Measurements from ENCODE around the gene EFNA5.
"Not testable (repeated sequence)": the region's sequence is repeated elsewhere in the genome, so short reads cannot be mapped to it uniquely, and the experiment has no call there.

The EFNA5 gene

DNA sequence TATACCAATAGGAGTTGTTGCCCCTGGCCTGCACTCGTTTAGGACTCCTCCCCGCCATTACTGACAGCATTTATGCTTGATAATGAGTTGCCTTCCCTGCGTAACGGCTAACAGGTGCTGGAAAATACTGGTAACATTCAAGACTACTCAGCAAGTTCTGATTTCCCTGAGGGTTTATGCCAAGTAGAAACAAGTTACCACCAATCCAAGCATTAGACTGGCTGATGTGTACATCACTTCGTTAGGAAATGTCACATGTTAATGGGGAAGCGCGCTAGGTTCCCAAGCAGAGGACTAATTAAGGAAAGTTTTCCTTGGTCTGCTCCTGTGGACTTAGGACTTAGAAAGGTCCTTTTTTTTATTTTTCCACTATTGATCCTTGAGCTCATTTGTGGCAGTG, 302.1 kb downstream of the EFNA5 start:
- no peak for DNase-seq (ENCODE audit: low read depth)

DNA sequence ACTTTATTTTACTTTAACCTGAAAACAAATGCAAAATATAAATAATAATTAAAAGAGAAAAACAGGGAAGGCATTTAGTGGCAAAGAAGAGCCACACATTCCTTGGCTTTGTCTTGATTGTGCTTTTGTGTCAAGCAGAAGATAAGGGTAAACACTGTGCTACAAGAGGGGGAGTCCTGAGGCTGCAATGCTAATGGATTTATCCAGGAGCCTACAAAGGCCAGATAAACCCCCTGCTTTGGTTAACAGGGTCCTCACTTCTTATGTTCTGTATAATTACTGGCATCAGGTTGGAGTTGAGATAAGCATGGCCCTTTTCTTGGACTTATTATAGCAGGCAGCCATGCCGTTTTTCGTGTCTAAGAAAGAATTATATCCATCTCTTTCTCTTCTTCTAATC, 302.8 kb downstream of the EFNA5 start:
- no peak for DNase-seq (ENCODE audit: low read depth)

DNA sequence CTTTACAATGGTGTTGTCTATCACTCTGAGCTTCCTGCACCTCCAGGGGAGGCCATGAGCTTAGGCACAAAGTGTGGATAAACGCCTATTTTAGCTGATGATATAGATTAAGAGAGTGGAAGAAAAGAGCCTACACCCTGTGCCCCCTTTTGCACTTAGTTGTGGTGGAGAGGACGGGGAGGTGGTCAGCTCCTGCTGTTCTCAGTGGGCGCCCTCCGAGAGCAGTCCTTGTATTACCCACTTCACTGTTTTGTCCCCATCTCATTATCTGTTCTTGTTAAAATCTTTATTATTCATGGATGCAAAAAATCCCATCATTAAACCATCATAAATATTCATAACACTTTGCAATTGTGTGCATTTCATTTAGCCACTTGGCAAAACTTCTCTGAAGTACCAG, 303.3 kb downstream of the EFNA5 start:
- DNase-seq (ENCODE audit: low read depth) = no peak

DNA sequence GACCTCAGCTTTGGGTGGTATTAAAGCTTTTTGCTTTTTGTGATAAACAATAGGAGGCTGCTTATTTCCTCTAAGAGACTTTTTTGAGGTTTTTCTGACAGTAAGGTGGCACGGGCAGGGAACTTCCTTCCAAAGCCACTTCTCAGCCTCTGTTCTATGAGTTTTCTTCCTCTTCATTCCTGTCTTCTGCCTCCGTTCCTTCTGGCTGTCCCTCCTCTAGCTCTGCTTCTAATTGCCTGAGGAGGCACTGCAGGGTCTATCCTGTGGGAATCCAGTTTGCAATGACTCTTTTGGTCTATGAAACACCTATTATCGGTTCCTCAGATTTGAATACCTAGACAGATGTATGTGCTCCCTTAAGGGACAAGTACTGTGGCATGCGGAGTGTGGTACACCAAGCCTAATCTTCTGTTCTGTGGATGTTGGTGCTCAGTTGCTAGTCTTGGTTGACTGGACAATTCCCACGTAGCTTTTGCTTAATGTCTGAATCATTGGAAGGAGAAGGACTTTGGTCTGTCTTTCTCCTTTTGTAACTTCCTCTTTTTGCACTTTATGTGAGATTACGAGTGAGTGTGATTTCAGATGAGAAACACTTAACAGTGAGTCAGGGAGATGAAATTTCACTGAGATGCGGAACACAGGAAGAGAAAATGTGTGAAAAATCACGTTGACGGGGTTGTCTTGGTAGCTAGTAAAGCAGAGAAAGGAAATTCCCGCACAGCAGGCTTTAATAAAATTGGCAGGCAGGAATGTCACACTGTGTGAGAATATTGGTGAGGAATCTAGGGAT, 305.2 kb downstream of the EFNA5 start:
- no peak for DNase-seq (ENCODE audit: low read depth)

DNA sequence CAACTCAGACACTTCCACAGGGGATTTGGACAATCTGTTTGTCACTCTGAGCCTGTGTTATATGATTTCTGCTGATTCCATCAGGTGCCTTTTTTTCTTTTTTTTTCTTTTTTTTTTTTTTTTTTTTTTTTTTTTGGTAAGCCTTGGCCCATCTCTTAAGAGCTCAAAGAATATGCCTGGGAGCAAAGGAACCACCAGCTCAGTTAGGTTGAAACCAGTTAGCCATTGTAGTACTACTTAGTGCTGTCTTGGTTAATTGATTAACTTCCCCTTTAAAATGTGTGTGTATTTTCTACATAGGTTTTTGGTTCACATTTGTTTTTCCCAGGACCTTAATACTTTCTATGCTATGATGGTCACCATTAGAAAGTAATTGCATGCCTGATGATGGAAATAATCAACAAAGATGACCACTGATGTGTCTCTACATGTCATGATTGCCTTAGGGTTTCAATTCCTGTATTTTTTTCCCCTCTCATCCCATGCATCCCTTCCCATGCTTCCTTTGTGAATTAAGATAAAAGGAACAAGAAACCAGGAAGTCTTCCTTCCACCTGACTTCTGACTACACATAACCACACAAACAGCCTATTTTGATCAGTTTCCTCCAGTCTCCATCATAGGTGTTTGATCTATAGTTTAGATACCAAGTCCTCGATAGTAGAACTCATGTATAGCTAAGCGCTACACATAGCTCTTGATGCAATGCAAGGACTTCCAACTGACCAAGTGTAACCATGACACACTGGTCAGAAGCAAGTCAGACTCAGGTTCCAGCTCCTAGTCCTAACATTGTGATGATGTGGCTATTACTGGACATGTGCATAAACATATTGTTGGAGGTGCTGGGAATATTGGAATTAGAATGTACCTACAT, 306.1 kb downstream of the EFNA5 start:
- no peak for DNase-seq (ENCODE audit: low read depth)

DNA sequence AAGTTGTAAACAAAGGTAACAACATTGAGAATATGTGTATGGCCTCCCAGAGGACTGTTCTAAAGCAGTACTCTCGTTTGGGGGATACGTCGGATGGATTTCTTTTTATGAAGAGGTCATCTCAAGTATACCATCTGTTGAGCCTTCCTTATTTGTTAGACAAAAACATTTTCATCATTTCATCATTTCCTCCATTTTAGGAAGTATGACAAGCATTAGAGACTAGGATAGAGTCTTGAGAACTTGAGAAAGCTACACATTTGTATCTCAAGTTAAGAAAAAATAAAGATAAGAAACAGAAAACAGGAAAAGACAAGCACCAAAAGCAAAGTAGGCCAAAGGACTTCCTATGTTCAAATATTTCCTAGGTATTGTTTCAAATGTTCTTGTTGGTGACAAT, 307.0 kb downstream of the EFNA5 start:
- DNase-seq (ENCODE audit: low read depth) = no peak

DNA sequence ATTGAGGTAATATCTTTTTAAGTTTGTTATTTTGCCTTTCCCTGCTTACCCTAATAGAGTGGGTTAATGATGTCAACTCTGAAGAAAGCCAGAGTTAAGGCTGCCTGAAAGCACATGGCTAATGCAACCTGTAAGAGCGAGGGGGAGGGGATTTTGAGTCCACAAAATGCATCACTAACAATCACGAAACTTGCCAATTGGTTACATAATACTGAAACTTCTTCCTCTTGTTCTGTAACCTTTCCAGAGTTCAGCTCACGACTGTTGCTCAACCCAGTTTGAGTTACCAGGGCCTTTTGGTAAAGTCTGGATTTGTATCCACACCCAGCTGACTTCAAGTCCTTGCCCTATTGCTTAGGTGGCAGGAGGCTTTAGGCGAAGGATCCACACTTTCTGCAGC, 308.8 kb downstream of the EFNA5 start:
- DNase-seq (ENCODE audit: low read depth) = no peak

DNA sequence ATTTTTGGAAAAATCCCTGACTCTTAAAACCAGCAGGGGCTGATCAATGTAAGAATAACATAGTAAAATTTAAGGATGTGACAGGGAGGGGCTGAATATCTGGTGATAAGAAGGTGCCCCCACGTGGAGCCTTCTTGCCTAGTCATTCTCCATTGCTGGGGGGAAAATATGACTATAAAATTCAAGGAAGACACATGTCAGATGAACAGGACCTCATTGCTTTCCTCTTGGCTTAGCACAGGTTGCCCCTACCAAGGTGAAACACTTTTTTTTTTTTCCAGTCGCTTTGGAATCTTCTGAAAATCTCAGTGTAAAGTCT, 310.9 kb downstream of the EFNA5 start:
- DNase-seq (ENCODE audit: low read depth) = no peak

DNA sequence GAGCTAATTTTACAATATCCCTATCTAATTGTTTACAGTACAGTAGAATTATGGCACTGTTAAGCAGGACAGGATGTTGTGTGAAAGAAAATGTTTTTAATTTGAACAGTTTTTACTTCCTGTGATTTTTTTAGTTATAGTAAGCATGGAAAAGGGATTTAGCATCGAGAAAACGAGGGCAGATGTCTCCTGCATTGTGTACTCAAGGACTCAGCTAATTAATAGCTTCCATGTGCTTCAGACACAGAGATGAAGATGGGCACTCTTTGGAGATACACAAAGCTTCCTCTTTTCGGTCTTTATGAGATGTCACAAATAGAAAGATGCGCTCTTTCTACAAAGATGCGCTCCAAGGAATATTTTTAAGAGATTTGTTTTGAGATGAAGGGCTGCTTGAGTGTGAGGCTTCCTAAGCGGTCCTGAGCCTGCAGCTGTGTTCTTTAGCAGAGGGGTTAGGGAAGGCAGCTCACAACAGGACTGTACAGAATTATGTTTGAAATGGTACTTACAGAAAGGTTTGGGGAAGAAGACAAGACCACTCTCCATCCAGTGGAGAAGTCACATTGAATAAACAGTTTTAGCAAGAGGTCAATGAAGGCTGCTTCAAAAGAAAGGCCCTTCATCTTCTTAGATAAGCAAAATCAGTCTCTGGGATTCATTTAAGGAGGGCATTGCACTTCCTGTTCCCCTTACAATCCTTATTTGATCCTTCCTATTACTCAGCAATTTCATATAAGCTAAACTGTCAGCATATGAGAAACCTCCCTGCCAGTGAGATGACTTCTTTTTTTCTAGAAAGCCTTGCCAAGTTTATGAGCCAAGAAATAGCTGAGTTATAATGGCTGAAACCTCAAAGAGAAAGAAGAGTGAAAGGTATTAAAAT, 311.5 kb downstream of the EFNA5 start:
- no peak for DNase-seq (ENCODE audit: low read depth)

DNA sequence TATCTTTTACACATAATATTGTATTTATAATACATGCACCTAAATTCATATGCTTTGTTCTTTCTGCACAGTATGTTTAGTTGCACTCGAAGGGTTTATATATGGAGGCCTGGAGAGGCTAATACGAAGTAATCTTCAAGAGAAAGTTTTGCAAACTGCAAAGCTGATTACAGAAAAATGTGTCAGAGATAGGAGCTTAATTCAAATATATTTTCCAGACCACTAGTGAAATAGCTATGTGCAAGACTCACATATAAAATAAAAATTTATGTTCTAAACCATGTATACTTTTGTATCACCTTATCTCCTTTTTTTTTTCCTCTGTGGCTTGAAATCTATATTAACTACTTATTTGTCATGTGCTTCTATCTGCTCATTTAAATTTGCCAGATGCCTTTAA, 313.8 kb downstream of the EFNA5 start:
- DNase-seq (ENCODE audit: low read depth) = no peak

DNA sequence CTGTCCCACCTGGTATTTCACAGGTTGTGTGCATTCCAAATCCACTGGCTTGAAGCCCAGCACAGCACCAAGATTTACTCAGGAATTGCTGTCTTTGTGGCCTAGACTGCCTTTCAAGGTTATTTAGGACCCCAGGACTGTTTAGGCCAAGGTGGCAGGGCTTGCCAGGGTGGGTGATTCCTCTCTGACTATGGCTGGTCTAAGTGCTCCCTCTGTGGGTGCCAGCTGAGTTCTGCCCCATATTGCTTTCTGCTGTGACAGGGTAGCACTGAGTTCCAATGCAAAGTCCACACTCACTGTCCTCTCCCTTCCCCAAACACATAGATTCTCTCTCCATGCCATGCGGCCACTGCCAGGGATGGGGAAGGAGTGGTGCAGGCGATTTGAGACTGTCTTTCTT, 318.2 kb downstream of the EFNA5 start:
- no peak for DNase-seq (ENCODE audit: low read depth)

DNA sequence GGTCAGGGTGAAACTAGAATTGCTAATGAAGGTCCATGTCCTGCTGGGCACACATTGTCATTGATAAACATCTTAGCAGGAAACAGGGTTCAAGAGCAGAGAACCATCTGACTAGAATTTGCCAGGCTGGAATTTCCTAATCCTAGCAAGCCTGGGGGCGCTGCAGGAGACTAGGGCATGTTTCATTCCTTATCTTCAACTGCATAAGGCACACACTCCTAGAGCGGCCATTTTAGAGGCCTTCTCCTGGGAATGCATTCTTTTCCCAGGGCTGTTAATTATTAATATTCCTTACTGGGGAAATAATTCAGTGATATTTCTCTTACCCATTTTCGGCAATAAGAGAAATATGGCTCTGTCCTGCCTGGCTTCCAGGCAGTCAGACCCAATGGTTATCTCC, 324.2 kb downstream of the EFNA5 start:
- not testable (repeated sequence) for DNase-seq (ENCODE audit: low read depth)

DNA sequence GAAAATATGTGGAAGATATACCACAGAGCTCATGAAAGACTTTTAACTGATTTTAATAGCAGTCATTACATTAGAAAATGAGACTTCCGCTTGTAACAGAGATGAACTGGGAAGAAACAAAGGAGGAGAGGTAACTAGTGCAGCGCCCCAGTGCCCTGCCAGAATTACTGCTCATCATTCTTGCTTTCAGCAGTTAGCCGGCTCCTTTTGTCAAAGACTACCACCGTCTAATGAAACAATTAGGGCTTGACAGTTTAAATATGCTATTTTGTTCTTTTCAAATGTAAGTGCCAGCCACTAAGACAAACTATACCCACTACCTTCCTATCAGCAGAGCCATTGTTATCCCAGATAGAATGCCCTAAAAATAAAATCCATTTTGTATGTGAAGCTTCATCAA, 328.4 kb downstream of the EFNA5 start:
- no peak for DNase-seq (ENCODE audit: low read depth)

DNA sequence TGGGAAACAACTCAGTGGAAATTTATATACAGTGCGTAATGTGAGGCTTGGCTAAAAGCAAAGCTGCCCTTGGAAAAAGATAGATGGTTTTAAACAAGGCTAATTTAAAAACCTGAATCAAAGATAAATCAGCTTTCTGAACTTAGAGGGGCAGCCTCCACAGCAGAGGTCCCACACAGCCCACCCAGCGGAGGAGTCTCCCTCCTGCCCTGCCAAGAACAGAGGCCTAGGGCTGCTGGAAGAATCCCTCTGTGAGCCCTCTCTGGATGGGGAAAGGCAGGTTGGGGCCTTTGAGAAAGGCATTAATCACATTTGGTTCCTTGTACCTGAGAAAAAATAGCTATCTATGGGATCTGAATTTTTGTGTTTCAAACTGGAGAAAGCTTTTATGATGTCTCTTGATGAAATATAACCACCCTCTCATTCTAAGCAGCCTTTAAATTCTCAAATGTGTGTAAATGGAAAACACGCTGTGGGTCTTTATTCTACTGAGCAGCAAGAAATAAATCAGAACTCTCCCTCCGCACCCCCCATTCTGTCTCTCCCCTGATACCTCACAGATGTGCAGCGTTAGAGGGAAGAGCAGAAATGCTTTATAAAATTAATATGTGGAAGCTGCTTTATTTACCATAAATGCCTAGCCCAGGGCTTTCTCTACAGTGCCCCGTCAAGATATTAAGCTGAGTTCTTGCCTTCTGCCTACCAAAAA, 329.2 kb downstream of the EFNA5 start:
- DNase-seq (ENCODE audit: low read depth) = no peak

DNA sequence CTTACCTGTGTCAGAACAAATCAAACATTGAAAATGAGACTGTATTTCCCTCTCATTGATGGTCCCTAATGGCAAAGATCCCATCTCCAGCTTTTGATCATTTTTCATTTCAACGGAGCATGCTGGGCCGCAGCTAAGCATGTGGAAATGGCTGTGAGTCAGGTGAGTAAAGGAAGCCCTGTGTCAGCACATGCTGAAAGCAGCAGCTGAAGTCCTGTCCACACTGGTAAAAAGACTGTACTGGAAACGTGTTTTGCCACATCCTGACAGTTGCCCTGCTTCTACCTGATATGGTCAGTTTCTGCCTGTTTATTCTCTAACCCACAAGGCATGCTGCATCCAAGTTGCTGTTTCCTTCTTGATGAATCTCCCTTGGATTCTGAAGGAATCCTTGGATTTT, 330.1 kb downstream of the EFNA5 start:
- no peak for DNase-seq (ENCODE audit: low read depth)

DNA sequence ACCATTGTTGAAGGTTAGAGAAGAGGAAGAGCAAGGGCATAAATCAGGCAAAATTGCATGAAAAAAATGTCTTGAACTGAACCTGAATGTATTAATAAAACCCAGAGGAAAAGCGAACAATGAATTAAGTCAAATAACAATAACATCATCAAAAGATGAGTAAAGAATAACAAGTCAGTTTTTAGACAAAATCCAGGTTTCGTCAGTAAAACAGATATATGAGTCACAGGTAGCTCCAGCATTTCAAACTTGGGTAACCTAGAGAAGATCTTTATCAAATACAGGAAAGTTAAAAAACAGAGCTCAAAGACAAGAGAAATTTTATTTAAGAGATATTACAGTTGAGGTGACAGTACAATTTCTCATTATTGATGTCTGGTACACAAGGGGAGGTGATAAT, 332.4 kb downstream of the EFNA5 start:
- DNase-seq (ENCODE audit: low read depth) = no peak

DNA sequence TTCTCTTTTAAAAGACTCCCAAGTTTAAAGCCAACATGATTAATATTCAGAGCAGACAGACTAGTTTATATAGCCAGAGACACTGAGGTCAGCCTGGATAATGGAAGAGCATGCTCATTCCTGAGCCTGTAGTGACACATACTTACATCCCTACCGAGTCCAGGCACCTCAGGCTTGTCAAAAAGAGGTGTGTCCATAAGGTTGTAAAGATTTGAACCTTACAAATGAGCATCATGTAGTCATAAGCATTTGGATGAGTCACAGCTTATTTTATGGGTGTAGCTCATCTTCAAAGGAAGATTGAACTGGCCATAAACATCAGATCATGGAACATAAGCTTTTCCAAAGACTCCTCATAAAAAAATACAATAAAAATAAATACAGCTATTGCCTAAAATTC, 333.5 kb downstream of the EFNA5 start:
- DNase-seq (ENCODE audit: low read depth) = no peak

DNA sequence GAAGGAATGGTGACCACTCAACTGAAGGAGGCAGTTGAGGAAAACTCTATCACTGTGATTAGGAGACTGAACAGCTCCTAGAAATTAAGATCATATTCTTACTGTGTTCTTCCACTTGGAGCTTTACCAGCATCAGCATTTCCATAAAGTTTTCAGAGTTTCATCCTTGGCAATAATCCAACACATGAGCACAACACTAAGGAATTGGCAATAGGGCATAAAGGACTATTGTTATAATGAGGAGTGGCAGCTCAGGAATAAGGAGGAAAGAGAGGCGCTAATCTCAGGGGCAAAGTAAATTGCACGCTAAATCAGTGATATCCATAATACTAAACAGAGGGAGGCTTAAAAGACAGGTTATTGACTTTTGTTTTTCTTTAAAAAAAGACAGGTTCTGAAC, 338.9 kb downstream of the EFNA5 start:
- no peak for DNase-seq (ENCODE audit: low read depth)

DNA sequence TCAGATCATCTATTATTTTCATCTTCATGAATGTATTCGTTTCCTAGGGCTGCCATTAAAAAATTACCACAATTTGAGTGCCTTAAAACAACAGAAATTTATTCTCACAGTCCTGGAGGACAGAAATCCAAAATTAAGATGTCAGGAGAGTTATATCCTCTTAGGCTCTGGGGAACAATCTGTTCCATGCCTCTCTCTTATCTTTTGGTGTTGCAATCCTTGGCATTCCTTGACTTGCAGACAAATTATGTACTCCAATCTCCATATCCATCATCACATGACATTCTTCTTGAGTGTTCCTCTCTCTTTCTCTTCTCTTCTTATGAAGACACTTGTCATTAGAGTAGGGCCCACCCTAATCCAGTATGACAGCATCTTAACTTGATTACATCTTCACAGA, 339.4 kb downstream of the EFNA5 start:
- DNase-seq (ENCODE audit: low read depth) = no peak

DNA sequence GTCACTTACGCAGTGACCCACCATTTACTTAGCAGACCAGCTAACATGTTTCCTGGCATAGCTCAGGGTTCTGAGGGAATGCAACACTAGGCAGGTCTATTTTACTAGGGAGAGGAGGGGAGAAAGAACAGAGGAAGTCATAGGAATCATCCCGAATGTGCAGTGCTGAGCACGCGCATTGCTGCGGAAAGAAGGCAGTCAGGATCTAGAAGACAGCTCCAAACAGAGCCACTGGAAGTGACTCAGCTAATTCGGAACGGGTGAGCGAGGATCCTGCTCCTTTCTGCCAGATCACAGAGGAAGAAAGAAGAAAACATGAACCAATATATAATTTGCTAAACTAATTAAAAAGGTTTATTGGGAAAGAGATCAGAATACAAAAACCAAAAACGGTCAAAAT, 339.8 kb downstream of the EFNA5 start:
- DNase-seq (ENCODE audit: low read depth) = no peak

DNA sequence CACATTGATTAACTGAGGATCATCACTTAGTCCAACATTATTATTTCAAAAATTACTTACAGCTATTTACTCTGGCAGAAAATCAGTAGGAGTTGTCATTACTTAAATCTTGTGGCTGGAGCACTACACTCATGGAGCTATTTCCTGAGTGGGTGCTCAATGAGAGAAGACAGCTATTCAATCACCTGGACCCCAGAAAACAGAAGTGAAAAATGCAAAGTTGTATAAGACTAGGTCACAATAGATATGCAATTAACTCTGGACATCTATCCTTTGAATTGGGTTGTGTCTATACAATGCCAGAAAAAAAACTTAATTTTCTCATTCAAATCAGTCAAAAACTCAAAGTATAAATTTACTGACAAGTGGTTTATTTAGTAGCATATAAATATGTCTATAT, 340.9 kb downstream of the EFNA5 start:
- DNase-seq (ENCODE audit: low read depth) = no peak

All from HS-27A (cell line).